Hepatic stellate cell (primary cell): ENCODE data around the gene COL26A1.
"Not testable (repeated sequence)": the region's sequence is repeated elsewhere in the genome, so short reads cannot be mapped to it uniquely, and the experiment has no call there.

Experiments
- DNase-seq: peaks from one replicate; pipeline ENCODE4 v3.0.0; 2011; ENCODE audit warnings: low spot score

COL26A1 gene

GRCh38 chr7:101598986-101599771 lies 236.5 kb downstream of the COL26A1 start:
- DNase-seq: no peak

GRCh38 chr7:101599787-101600186 lies 237.1 kb downstream of the COL26A1 start:
- DNase-seq: no peak

- DNase-seq: no peak
Observed at GRCh38 chr7:101602082-101602481, 239.4 kb downstream of the COL26A1 start.

GRCh38 chr7:101602484-101603241 lies 240.0 kb downstream of the COL26A1 start:
- peak; percentile 81 for DNase-seq

- no peak for DNase-seq
Observed at GRCh38 chr7:101604331-101604933, 241.8 kb downstream of the COL26A1 start.

GRCh38 chr7:101604934-101605332 lies 242.3 kb downstream of the COL26A1 start:
- not testable (repeated sequence) for DNase-seq

GRCh38 chr7:101605611-101606497 lies 243.2 kb downstream of the COL26A1 start:
- no peak for DNase-seq

- no peak for DNase-seq
Observed at GRCh38 chr7:101606498-101606923, 243.8 kb downstream of the COL26A1 start.
